Vagina (tissue), 2 donors: ENCODE measurements around the gene LTF. TPM values are rescaled to one million over a fixed set of nuclear protein-coding genes. Genes with fewer than 3 reads are reported as not detected.
A peak's percentile ranks its signal among the peaks of the same experiment; 100 is the strongest.
"Not testable (repeated sequence)": the region's sequence is repeated elsewhere in the genome, so short reads cannot be mapped to it uniquely, and the experiment has no call there.

Source experiments
- DNase-seq, 2 donors: peaks; one replicate each; pipeline ENCODE4 v3.0.0-alpha.2; 2017; ENCODE audit errors: extremely low spot score in 2 of 2
- H3K27ac ChIP-seq: fragments of 200-600 bp; sonication (generic); one replicate; pipeline ENCODE4 v1.5.1; 2019
- H3K27me3 ChIP-seq: fragments of 200-600 bp; sonication (generic); one replicate; pipeline ENCODE4 v1.5.1; 2019
- H3K36me3 ChIP-seq, 2 donors: fragments of 200-600 bp; sonication (generic); one replicate each; pipeline ENCODE4 v1.5.1; 2017 to 2019
- H3K4me1 ChIP-seq: fragments of 200-600 bp; sonication (generic); one replicate; pipeline ENCODE4 v1.5.1; 2019
- H3K4me3 ChIP-seq, 2 donors: fragments of 200-600 bp; sonication (generic); 1 replicate in 1 of 2; 2 replicates in 1 of 2; pipeline ENCODE4 v1.5.1; 2016 to 2019
- H3K9me3 ChIP-seq: fragments of 200-600 bp; sonication (generic); one replicate; pipeline ENCODE4 v1.5.1; 2019
- CTCF ChIP-seq, 3 experiments: fragments of 450-650 bp in 2 of 3; fragments of 200-600 bp in 1 of 3; sonication (generic) in 1 of 3; IDR thresholded peaks; one replicate each; pipeline ENCODE4 v1.5.1; 2017 to 2019; ENCODE audit warnings: antibody characterized with exemption in 3 of 3, mild to moderate bottlenecking in 2 of 3, moderate library complexity in 2 of 3
- POLR2A ChIP-seq, 2 donors: fragments of 450-650 bp; IDR thresholded peaks; one replicate each; pipeline ENCODE4 v1.6.1; 2017; ENCODE audit warnings: antibody characterized with exemption in 2 of 2, mild to moderate bottlenecking in 2 of 2, moderate library complexity in 2 of 2
- POLR2AphosphoS5 ChIP-seq, 2 donors: sonication (generic); formaldehyde crosslinking; IDR thresholded peaks; one replicate each; pipeline ENCODE4 v1.9.0; 2017; ENCODE audit warnings: antibody characterized with exemption in 2 of 2, mild to moderate bottlenecking in 2 of 2, low read depth in 1 of 2; ENCODE audit not compliant: insufficient read depth in 1 of 2
- intact Hi-C: fragments of 100-400 bp; cut with DNase I; formaldehyde crosslinking; loops from one replicate; pipeline ENCODE4 v1.15.1; 2023
- total RNA-seq: library from RNA; depleted of rRNA; stranded (reverse); fragments of >200 nt; gene quantifications from one replicate; pipeline ENCODE4 v1.2.3, GENCODE V29; 2016

Gene LTF
- total RNA-seq, 1 donor from 2014 or later = not detected

GRCh38 chr3:46433841-46434240 lies 30.9 kb downstream of the LTF start:
- H3K4me3 ChIP-seq = no peak overlapping the region
- TF ChIP-seq POLR2A (IDR thresholded peaks at IDR 0.05) (no peak), POLR2AphosphoS5 (IDR thresholded peaks at IDR 0.05; ENCODE audit: insufficient read depth in 1 of 2, low read depth in 1 of 2) (no peak)
- DNase-seq = no peak
- H3K4me1 ChIP-seq = no peaks in the 10 kb centered on the region
- intact Hi-C loops = no loop called here
- no peaks in the 10 kb centered on the region for H3K27me3 ChIP-seq
- no peaks in the 10 kb centered on the region for H3K36me3 ChIP-seq
- no peaks in the 10 kb centered on the region for H3K9me3 ChIP-seq
- H3K27ac ChIP-seq = no peak overlapping the region

- H3K27me3 ChIP-seq, H3K4me3 ChIP-seq, H3K4me1 ChIP-seq, intact Hi-C loops, H3K27ac ChIP-seq, H3K36me3 ChIP-seq, H3K9me3 ChIP-seq, DNase-seq: not testable (repeated sequence)
Observed at GRCh38 chr3:46433118-46433517, 31.6 kb downstream of the LTF start.

GRCh38 chr3:46431905-46432304 lies 32.8 kb downstream of the LTF start:
- H3K4me1 ChIP-seq, H3K36me3 ChIP-seq, H3K9me3 ChIP-seq, H3K27ac ChIP-seq, H3K27me3 ChIP-seq, intact Hi-C loops, H3K4me3 ChIP-seq, DNase-seq: not testable (repeated sequence)

- H3K4me3 ChIP-seq, DNase-seq, H3K27me3 ChIP-seq, H3K27ac ChIP-seq, H3K4me1 ChIP-seq, H3K9me3 ChIP-seq, H3K36me3 ChIP-seq, intact Hi-C loops: not testable (repeated sequence)
Observed at GRCh38 chr3:46430879-46431278, 33.8 kb downstream of the LTF start.

GRCh38 chr3:46429671-46430070 lies 35.0 kb downstream of the LTF start:
- no peaks in the 10 kb centered on the region for H3K9me3 ChIP-seq
- H3K4me1 ChIP-seq = no peaks in the 10 kb centered on the region
- H3K4me3 ChIP-seq = no peak overlapping the region
- no peaks in the 10 kb centered on the region for H3K36me3 ChIP-seq
- no peak for DNase-seq
- TF ChIP-seq POLR2A (IDR thresholded peaks at IDR 0.05) (no peak), POLR2AphosphoS5 (IDR thresholded peaks at IDR 0.05; ENCODE audit: insufficient read depth in 1 of 2, low read depth in 1 of 2) (peak in 1 of 2 donors; percentile 51), CTCF (IDR thresholded peaks at IDR 0.05) (no peak)
- intact Hi-C loops = no loop called here
- H3K27ac ChIP-seq = no peak overlapping the region
- no peaks in the 10 kb centered on the region for H3K27me3 ChIP-seq

DNA sequence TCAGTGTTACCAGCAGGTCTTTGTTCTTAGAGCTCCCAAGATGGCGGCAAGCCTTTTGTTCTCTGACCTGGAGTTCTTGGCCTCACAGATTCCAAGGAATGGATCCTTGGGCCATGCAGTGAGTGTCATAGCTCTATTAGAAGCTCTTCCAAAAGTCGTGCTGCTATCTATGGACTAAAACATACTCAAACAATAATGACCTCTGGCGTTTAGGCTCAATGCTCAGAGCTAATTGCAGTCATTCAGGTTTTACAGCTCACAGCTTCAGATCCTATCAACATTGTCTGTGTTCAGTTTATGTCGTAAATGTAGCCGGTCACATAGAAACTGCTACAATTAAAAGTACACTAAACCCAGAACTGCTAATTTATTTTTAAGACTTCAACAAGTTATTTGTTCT lies 35.5 kb downstream of the LTF start:
- no peak for TF ChIP-seq POLR2AphosphoS5 (IDR thresholded peaks at IDR 0.05; ENCODE audit: insufficient read depth in 1 of 2, low read depth in 1 of 2)
- TF ChIP-seq POLR2A (IDR thresholded peaks at IDR 0.05) = no peak
- H3K27me3 ChIP-seq = no peaks in the 10 kb centered on the region
- H3K27ac ChIP-seq = no peak overlapping the region
- no peaks in the 10 kb centered on the region for H3K9me3 ChIP-seq
- no peaks in the 10 kb centered on the region for H3K36me3 ChIP-seq
- no peak overlapping the region for H3K4me3 ChIP-seq
- H3K4me1 ChIP-seq = no peaks in the 10 kb centered on the region
- intact Hi-C loops = no loop called here
- DNase-seq = no peak

GRCh38 chr3:46427916-46428833 lies 36.5 kb downstream of the LTF start:
- TF ChIP-seq CTCF (IDR thresholded peaks at IDR 0.05) (no peak), POLR2AphosphoS5 (IDR thresholded peaks at IDR 0.05; ENCODE audit: insufficient read depth in 1 of 2, low read depth in 1 of 2) (no peak), POLR2A (IDR thresholded peaks at IDR 0.05) (no peak)
- no peaks in the 10 kb centered on the region for H3K4me1 ChIP-seq
- H3K9me3 ChIP-seq = no peaks in the 10 kb centered on the region
- no peak for DNase-seq
- no peaks in the 10 kb centered on the region for H3K36me3 ChIP-seq
- H3K27ac ChIP-seq = no peak overlapping the region
- H3K4me3 ChIP-seq = no peak overlapping the region
- H3K27me3 ChIP-seq = no peaks in the 10 kb centered on the region
- intact Hi-C loops = no loop called here

DNA sequence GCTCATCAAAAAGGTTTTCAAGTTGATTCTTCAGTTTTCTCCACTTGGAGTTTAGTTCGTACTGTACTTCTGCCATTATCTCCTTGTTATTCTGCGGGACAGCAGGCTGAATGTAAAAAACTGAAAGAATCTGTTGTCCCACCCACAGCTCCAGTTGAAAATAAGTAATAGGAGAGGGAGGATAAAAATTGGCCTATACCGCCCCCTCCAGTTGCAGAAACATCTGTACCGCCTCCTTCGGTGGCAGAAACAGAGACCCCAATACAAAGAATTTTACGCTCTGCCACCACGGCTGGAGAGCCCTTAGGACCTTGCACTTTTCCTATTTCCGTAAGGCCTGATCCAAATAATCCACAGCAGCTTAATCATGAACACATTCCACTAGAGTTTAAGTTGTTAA lies 37.3 kb downstream of the LTF start:
- H3K4me3 ChIP-seq, intact Hi-C loops, H3K9me3 ChIP-seq, DNase-seq, H3K27me3 ChIP-seq, H3K36me3 ChIP-seq, H3K4me1 ChIP-seq, H3K27ac ChIP-seq: not testable (repeated sequence)

DNA sequence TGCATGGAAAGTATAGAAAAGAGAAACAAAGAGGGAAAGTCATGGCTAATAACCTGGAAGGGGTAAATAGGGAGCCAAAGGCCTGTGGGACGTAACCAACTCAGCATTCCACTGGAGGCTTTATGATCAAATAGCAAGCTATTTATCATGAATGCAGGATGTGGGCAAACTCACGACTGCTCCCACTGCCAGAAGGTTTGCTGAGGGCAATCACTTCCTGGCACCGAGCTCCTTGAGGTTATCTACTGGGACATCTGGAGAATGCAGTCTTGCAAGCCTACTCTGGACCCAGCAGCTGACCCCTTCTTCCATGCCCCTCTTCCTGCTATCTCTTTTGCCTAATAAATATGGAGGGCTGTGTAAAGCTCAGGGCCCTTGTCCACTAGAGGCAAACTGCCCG lies 38.2 kb downstream of the LTF start:
- H3K27ac ChIP-seq, DNase-seq, H3K4me3 ChIP-seq, H3K36me3 ChIP-seq, H3K4me1 ChIP-seq, H3K9me3 ChIP-seq, H3K27me3 ChIP-seq, intact Hi-C loops: not testable (repeated sequence)
